DND-41 (cell line): ENCODE results near the gene CDH11.

Experiments used
- ATAC-seq: fragments of 200-7000 bp; cut with Tn5 transposase; 3 replicates; pipeline ENCODE4 v1.9.1; 2021; ENCODE audit warnings: low read depth; ENCODE audit not compliant: insufficient read depth
- DNase-seq: peaks from one replicate; pipeline ENCODE4 v3.0.0-alpha.2; 2020
- H2AFZ ChIP-seq: 2 replicates; pipeline ENCODE4 v1.6.0; 2012; ENCODE audit warnings: low read depth, low read length
- H3K27ac ChIP-seq: 2 replicates; pipeline ENCODE4 v1.5.1; 2012; ENCODE audit warnings: low read length, inconsistent platforms
- H3K27me3 ChIP-seq: fragments of 200-600 bp; sonication (generic); 2 replicates; pipeline ENCODE4 v1.6.0; 2012; ENCODE audit warnings: low read length, mild to moderate bottlenecking, inconsistent platforms; ENCODE audit not compliant: insufficient read depth, poor library complexity
- H3K36me3 ChIP-seq: 2 replicates; pipeline ENCODE4 v1.5.1; 2012; ENCODE audit warnings: low read length, inconsistent platforms; ENCODE audit not compliant: insufficient read depth
- H3K4me1 ChIP-seq: 2 replicates; pipeline ENCODE4 v1.5.1; 2012; ENCODE audit warnings: mild to moderate bottlenecking, low read length; ENCODE audit not compliant: insufficient read depth
- H3K4me2 ChIP-seq: 2 replicates; pipeline ENCODE4 v1.6.0; 2012; ENCODE audit warnings: mild to moderate bottlenecking, moderate library complexity, low read length, inconsistent platforms; ENCODE audit not compliant: insufficient read depth
- H3K4me3 ChIP-seq, 2 experiments: fragments of 200-600 bp in 1 of 2; shearing (Covaris generic) in 1 of 2; 2 replicates each; pipeline ENCODE4 v1.5.1; 2012 to 2016; ENCODE audit warnings: inconsistent platforms in 2 of 2, low read length in 2 of 2, mild to moderate bottlenecking in 2 of 2, low read depth in 1 of 2, moderate library complexity in 1 of 2
- H3K79me2 ChIP-seq: 2 replicates; pipeline ENCODE4 v1.6.0; 2012; ENCODE audit warnings: low read length, inconsistent platforms; ENCODE audit not compliant: insufficient read depth
- H3K9ac ChIP-seq: 2 replicates; pipeline ENCODE4 v1.6.0; 2012; ENCODE audit warnings: low read depth, mild to moderate bottlenecking, inconsistent platforms, low read length, moderate library complexity
- H3K9me3 ChIP-seq: 2 replicates; pipeline ENCODE4 v1.5.1; 2012; ENCODE audit warnings: low read length, moderate library complexity, mild to moderate bottlenecking, inconsistent platforms; ENCODE audit not compliant: insufficient read depth, severe bottlenecking
- H4K20me1 ChIP-seq: 2 replicates; pipeline ENCODE4 v1.6.0; 2012; ENCODE audit warnings: low read length; ENCODE audit not compliant: insufficient read depth
- EZH2 ChIP-seq: IDR thresholded peaks from 3 replicates; pipeline ENCODE4 v1.6.1; 2012; ENCODE audit warnings: borderline replicate concordance, low read depth, mild to moderate bottlenecking, moderate library complexity, low read length, inconsistent platforms; ENCODE audit not compliant: severe bottlenecking
- TF ChIP-seq, protein P1 (sequence below): IDR thresholded peaks from 2 replicates; pipeline ENCODE4 v1.5.1; 2012; ENCODE audit warnings: borderline replicate concordance, low read length, moderate library complexity, mild to moderate bottlenecking; ENCODE audit not compliant: poor library complexity, severe bottlenecking; ENCODE audit errors: extremely low read depth

Gene CDH11

GRCh38 chr16:64997121-64997520 lies 124.7 kb downstream of the CDH11 start:
- TF ChIP-seq EZH2 = no peak
- TF ChIP-seq, protein P1, sequence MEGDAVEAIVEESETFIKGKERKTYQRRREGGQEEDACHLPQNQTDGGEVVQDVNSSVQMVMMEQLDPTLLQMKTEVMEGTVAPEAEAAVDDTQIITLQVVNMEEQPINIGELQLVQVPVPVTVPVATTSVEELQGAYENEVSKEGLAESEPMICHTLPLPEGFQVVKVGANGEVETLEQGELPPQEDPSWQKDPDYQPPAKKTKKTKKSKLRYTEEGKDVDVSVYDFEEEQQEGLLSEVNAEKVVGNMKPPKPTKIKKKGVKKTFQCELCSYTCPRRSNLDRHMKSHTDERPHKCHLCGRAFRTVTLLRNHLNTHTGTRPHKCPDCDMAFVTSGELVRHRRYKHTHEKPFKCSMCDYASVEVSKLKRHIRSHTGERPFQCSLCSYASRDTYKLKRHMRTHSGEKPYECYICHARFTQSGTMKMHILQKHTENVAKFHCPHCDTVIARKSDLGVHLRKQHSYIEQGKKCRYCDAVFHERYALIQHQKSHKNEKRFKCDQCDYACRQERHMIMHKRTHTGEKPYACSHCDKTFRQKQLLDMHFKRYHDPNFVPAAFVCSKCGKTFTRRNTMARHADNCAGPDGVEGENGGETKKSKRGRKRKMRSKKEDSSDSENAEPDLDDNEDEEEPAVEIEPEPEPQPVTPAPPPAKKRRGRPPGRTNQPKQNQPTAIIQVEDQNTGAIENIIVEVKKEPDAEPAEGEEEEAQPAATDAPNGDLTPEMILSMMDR = no peak
- Histone ChIP-seq H3K79me2 (no peaks in the 10 kb centered on the region), H3K4me3 (no peak overlapping the region), H2AFZ (no peak overlapping the region), H3K27ac (no peak overlapping the region), H4K20me1 (no peaks in the 10 kb centered on the region), H3K4me1 (no peaks in the 10 kb centered on the region), H3K4me2 (no peak overlapping the region), H3K9me3 (no peaks in the 10 kb centered on the region), H3K27me3 (no peaks in the 10 kb centered on the region), H3K36me3 (no peaks in the 10 kb centered on the region), H3K9ac (no peak overlapping the region)
- DNase-seq (no peak), ATAC-seq (no peak)

GRCh38 chr16:64996641-64997040 lies 125.2 kb downstream of the CDH11 start:
- no peak for DNase-seq
- H3K4me1 ChIP-seq = no peaks in the 10 kb centered on the region
- no peak overlapping the region for H3K4me2 ChIP-seq
- H4K20me1 ChIP-seq = no peaks in the 10 kb centered on the region
- no peak overlapping the region for H2AFZ ChIP-seq
- no peak for TF ChIP-seq EZH2
- TF ChIP-seq, protein P1 = no peak
- H3K27me3 ChIP-seq = no peaks in the 10 kb centered on the region
- no peaks in the 10 kb centered on the region for H3K9me3 ChIP-seq
- H3K9ac ChIP-seq = no peak overlapping the region
- no peak for ATAC-seq
- no peak overlapping the region for H3K27ac ChIP-seq
- no peaks in the 10 kb centered on the region for H3K79me2 ChIP-seq
- no peaks in the 10 kb centered on the region for H3K36me3 ChIP-seq
- H3K4me3 ChIP-seq = no peak overlapping the region

DNA sequence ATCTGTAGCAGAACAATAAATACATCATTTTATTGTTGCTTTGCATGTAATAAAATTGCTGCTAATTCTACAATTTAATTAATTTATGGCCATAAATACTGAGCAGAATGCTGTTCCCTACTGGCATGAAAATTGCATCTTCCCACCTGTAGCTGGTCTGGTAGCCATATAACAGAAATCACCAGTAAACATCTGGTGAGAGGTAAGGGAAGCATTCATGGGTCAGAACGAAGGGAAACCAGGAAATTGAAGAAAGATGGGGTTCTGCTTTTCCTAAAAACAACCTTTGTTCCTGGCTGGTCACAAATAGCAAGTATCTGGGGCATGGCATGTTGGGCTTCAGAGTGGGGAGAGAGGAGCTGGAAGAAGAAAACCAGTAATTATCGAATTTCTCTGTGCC lies 128.4 kb downstream of the CDH11 start:
- Histone ChIP-seq H4K20me1 (no peaks in the 10 kb centered on the region), H3K4me1 (no peaks in the 10 kb centered on the region), H3K27ac (no peak overlapping the region), H3K9me3 (no peaks in the 10 kb centered on the region), H3K4me3 (no peak overlapping the region), H3K36me3 (no peaks in the 10 kb centered on the region), H3K79me2 (no peaks in the 10 kb centered on the region), H3K4me2 (no peak overlapping the region), H2AFZ (no peak overlapping the region), H3K27me3 (no peaks in the 10 kb centered on the region), H3K9ac (no peak overlapping the region)
- ATAC-seq = no peak
- DNase-seq = no peak
- TF ChIP-seq EZH2 = no peak
- TF ChIP-seq, protein P1 = no peak

GRCh38 chr16:64991001-64991400 lies 130.9 kb downstream of the CDH11 start:
- no peaks in the 10 kb centered on the region for H4K20me1 ChIP-seq
- H3K79me2 ChIP-seq = no peaks in the 10 kb centered on the region
- no peak overlapping the region for H3K9ac ChIP-seq
- no peak overlapping the region for H3K27ac ChIP-seq
- TF ChIP-seq, protein P1 = no peak
- TF ChIP-seq EZH2 = no peak
- H3K4me1 ChIP-seq = no peaks in the 10 kb centered on the region
- no peaks in the 10 kb centered on the region for H3K36me3 ChIP-seq
- DNase-seq (no peak), ATAC-seq (no peak)
- no peaks in the 10 kb centered on the region for H3K27me3 ChIP-seq
- no peaks in the 10 kb centered on the region for H3K9me3 ChIP-seq
- no peak overlapping the region for H2AFZ ChIP-seq
- no peak overlapping the region for H3K4me3 ChIP-seq
- no peak overlapping the region for H3K4me2 ChIP-seq
